DMS153 (cell line): ENCODE data around the gene VMAC.
A peak's percentile ranks its signal among the peaks of the same experiment; 100 is the strongest.
"Not testable (repeated sequence)": the region's sequence is repeated elsewhere in the genome, so short reads cannot be mapped to it uniquely, and the experiment has no call there.

Source experiments
- DNase-seq: peaks from one replicate; lab custom pipeline; 2025; lab: John Stamatoyannopoulos, UW

The VMAC gene

GRCh38 chr19:5904352-5905113, at the start of gene VMAC:
Gene VMAC, plus strand, starts transcription at chr19:5904872. Its CDS starts 19 bp downstream, at chr19:5904891.
- DNase-seq: peak; percentile 100

- DNase-seq: not testable (repeated sequence)
Observed at GRCh38 chr19:5855151-5855550, 49.5 kb upstream of the VMAC start.

- no peak for DNase-seq
Observed at GRCh38 chr19:5857203-5858081, 47.2 kb upstream of the VMAC start.

GRCh38 chr19:5863030-5863665, 41.5 kb upstream of the VMAC start:
- DNase-seq: no peak

GRCh38 chr19:5864013-5864720, 40.5 kb upstream of the VMAC start:
- no peak for DNase-seq

GRCh38 chr19:5864725-5865486, 39.8 kb upstream of the VMAC start:
- DNase-seq: no peak

GRCh38 chr19:5865772-5866171, 38.9 kb upstream of the VMAC start:
- no peak for DNase-seq

GRCh38 chr19:5867201-5868136, 37.2 kb upstream of the VMAC start:
- no peak for DNase-seq

- no peak for DNase-seq
Observed at GRCh38 chr19:5870986-5871394, 33.7 kb upstream of the VMAC start.

- no peak for DNase-seq
Observed at GRCh38 chr19:5873617-5874199, 31.0 kb upstream of the VMAC start.

GRCh38 chr19:5874496-5874895, 30.2 kb upstream of the VMAC start:
- DNase-seq: not testable (repeated sequence)

- no peak for DNase-seq
Observed at GRCh38 chr19:5877427-5877826, 27.2 kb upstream of the VMAC start.

GRCh38 chr19:5877882-5878281, 26.8 kb upstream of the VMAC start:
- DNase-seq: no peak

GRCh38 chr19:5880196-5880595, 24.5 kb upstream of the VMAC start:
- DNase-seq: no peak

GRCh38 chr19:5880604-5881078, 24.0 kb upstream of the VMAC start:
- DNase-seq: peak; percentile 6

GRCh38 chr19:5881543-5882299, 23.0 kb upstream of the VMAC start:
- DNase-seq: peak; percentile 10

GRCh38 chr19:5882421-5882968, 22.2 kb upstream of the VMAC start:
- no peak for DNase-seq

GRCh38 chr19:5883157-5883873, 21.4 kb upstream of the VMAC start:
- DNase-seq: not testable (repeated sequence)
